ENCODE data around the gene MSI2.

MSI2 gene

DNA sequence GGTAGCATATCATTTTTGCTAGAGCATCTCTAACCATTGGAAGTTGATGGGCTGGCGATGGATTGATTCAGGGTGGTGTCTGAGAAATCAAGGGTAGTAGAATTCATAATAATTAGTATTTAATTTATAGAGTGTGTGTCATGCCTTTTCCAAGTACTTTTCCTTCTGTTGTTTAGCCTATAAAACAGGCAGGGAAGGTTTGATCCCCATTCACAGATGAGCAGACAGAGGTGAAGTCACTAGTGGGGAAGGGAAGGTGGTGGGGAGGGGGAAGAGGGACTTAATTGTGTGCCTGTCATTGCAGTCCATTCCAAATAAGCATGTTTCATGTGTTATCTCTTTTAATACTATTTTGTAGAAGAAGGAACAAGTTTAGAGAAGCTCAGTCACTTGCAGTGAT is 131.3 kb downstream of the MSI2 start:
- Histone ChIP-seq H3K9ac (ENCODE audit: low read length) (no peak overlapping the region), H3K4me3 (ENCODE audit: insufficient read depth, low read length, poor library complexity, severe bottlenecking) (no peak overlapping the region), H3K27me3 (ENCODE audit: low read length) (no peaks in the 10 kb centered on the region), H3K27ac (ENCODE audit: low read depth, low read length) (no peak overlapping the region), H2AFZ (ENCODE audit: low read depth, low read length, severe bottlenecking) (no peak overlapping the region), H3K4me2 (ENCODE audit: low read depth, low read length, poor library complexity, severe bottlenecking) (no peak overlapping the region), H3K9me3 (ENCODE audit: insufficient read depth, low read length) (no peaks in the 10 kb centered on the region), H3K9me2 (replicated peaks; ENCODE audit: insufficient read depth, low read length) (no peaks in the 10 kb centered on the region), H4K20me1 (ENCODE audit: low read depth, low read length) (no peaks in the 10 kb centered on the region), H3F3A (ENCODE audit: insufficient read depth) (no peaks in the 10 kb centered on the region), H3K36me3 (ENCODE audit: low read length) (0 out of 2 replicates have a peak, but pooled peaks cover 3% of the 10 kb centered on the region), H3K79me2 (ENCODE audit: insufficient read depth, low read length) (peaks cover 50% of the 10 kb centered on the region)
- TF ChIP-seq EZH2phosphoT487 (conservative IDR thresholded peaks at IDR 0.05; ENCODE audit: low read length), result no peak
- TF ChIP-seq, protein P1, sequence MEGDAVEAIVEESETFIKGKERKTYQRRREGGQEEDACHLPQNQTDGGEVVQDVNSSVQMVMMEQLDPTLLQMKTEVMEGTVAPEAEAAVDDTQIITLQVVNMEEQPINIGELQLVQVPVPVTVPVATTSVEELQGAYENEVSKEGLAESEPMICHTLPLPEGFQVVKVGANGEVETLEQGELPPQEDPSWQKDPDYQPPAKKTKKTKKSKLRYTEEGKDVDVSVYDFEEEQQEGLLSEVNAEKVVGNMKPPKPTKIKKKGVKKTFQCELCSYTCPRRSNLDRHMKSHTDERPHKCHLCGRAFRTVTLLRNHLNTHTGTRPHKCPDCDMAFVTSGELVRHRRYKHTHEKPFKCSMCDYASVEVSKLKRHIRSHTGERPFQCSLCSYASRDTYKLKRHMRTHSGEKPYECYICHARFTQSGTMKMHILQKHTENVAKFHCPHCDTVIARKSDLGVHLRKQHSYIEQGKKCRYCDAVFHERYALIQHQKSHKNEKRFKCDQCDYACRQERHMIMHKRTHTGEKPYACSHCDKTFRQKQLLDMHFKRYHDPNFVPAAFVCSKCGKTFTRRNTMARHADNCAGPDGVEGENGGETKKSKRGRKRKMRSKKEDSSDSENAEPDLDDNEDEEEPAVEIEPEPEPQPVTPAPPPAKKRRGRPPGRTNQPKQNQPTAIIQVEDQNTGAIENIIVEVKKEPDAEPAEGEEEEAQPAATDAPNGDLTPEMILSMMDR (IDR thresholded peaks at IDR 0.05; ENCODE audit: insufficient read depth, low read length, poor library complexity, severe bottlenecking), result no peak

DNA sequence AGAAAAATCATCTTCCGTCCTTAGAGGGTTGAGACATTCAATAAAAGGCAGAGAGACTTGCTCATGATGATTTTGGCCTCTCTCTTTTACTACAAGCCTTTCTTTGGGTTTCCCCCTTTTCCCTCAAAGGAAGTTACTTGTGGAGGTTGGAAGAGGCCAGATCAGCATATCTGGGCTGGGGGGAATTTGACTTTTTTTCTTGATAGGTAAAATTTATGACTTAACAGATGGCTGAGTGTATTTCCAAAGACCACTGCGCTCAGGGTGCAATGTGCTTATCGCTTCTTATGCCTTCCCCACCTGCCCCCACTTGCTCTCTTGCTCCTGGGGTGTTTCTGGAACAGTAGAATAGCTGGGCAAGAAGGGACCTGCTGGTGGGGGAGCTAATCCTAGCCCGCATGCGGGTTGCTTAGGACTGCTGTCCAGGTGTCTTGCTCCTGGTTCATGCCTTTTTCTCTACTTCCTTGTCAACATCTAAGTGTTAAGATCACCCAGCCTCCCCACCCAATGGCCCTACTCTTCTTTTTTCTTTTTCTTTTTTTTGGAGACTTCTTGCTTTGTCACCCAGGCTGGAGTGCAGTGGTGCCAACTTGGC is 131.9 kb downstream of the MSI2 start:
- no peak for TF ChIP-seq EZH2phosphoT487 (conservative IDR thresholded peaks at IDR 0.05; ENCODE audit: low read length)
- Histone ChIP-seq H4K20me1 (ENCODE audit: low read depth, low read length) (no peaks in the 10 kb centered on the region), H3F3A (ENCODE audit: insufficient read depth) (no peaks in the 10 kb centered on the region), H3K9ac (ENCODE audit: low read length) (no peak overlapping the region), H2AFZ (ENCODE audit: low read depth, low read length, severe bottlenecking) (no peak overlapping the region), H3K4me2 (ENCODE audit: low read depth, low read length, poor library complexity, severe bottlenecking) (no peak overlapping the region), H3K9me2 (replicated peaks; ENCODE audit: insufficient read depth, low read length) (no peaks in the 10 kb centered on the region), H3K4me3 (ENCODE audit: insufficient read depth, low read length, poor library complexity, severe bottlenecking) (no peak overlapping the region), H3K27me3 (ENCODE audit: low read length) (no peaks in the 10 kb centered on the region), H3K36me3 (ENCODE audit: low read length) (0 out of 2 replicates have a peak, but pooled peaks cover 9% of the 10 kb centered on the region), H3K79me2 (ENCODE audit: insufficient read depth, low read length) (peaks cover 57% of the 10 kb centered on the region), H3K9me3 (ENCODE audit: insufficient read depth, low read length) (no peaks in the 10 kb centered on the region), H3K27ac (ENCODE audit: low read depth, low read length) (no peak overlapping the region)

DNA sequence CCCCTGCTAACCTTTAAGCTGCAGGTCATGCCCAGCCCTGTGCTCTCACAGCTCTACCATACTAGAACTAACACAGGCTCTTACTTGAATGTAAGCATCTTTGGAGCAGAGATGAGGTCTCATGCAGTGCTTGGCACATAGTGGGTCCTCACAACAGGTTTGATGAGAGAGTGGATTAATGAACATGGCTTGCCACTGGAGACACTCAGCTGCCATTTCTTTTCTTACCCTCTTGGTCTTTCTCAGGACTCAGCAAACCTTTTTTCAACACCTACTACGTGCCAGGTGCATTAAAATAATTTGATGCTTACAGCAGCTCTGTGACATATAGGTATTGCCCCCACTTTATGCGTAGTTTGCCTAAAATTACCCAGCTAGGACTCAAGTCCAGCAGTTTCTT is 133.2 kb downstream of the MSI2 start:
- Histone ChIP-seq H3K27ac (ENCODE audit: low read depth, low read length) (no peak overlapping the region), H3K27me3 (ENCODE audit: low read length) (no peaks in the 10 kb centered on the region), H2AFZ (ENCODE audit: low read depth, low read length, severe bottlenecking) (no peak overlapping the region), H4K20me1 (ENCODE audit: low read depth, low read length) (no peaks in the 10 kb centered on the region), H3K9me3 (ENCODE audit: insufficient read depth, low read length) (no peaks in the 10 kb centered on the region), H3K79me2 (ENCODE audit: insufficient read depth, low read length) (peaks cover 48% of the 10 kb centered on the region), H3K4me3 (ENCODE audit: insufficient read depth, low read length, poor library complexity, severe bottlenecking) (no peak overlapping the region), H3K4me2 (ENCODE audit: low read depth, low read length, poor library complexity, severe bottlenecking) (no peak overlapping the region), H3K9ac (ENCODE audit: low read length) (no peak overlapping the region), H3K9me2 (replicated peaks; ENCODE audit: insufficient read depth, low read length) (no peaks in the 10 kb centered on the region), H3K36me3 (ENCODE audit: low read length) (0 out of 2 replicates have a peak, but pooled peaks cover 11% of the 10 kb centered on the region), H3F3A (ENCODE audit: insufficient read depth) (no peaks in the 10 kb centered on the region)
- no peak for TF ChIP-seq EZH2phosphoT487 (conservative IDR thresholded peaks at IDR 0.05; ENCODE audit: low read length)
- TF ChIP-seq, protein P1 (IDR thresholded peaks at IDR 0.05; ENCODE audit: insufficient read depth, low read length, poor library complexity, severe bottlenecking), result no peak

DNA sequence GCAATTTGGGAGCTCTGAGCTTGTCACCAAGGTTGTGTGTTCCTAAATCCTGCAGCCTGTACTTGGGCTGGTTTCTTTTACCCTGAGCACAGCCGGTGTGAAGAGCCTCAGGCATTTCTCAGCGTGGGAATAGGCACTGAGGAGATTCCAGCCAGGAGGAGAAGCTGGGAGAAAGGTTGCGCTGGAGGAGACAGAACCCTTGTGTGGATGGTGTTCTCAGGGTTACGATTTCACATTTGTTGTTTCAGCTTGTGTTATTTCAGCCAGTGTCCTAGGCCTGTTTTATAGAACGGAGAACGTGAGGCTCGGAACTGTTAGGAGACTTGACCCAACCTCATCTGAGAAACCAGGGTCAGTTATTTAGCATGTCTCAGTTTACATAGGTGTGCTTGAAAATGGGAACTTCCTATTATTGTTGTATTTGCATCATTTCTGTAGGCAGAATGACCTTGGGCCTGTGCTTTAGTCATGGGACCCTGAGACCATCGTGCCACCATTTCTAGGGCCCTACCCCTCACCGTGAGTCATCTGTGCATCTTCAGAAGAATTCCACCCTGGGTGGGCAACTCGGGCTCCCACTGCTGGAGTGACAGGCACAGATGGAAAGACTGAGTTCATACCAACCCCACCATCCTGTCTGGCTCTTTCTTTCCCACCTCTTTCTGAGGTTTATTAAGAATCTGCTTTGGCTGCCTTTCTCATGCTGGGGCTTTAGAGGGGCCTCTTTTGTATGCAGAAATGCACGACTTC is 134.9 kb downstream of the MSI2 start:
- Histone ChIP-seq H4K20me1 (ENCODE audit: low read depth, low read length) (no peaks in the 10 kb centered on the region), H3K79me2 (ENCODE audit: insufficient read depth, low read length) (peaks cover 50% of the 10 kb centered on the region), H3K9me3 (ENCODE audit: insufficient read depth, low read length) (no peaks in the 10 kb centered on the region), H3K4me2 (ENCODE audit: low read depth, low read length, poor library complexity, severe bottlenecking) (no peak overlapping the region), H3K9me2 (replicated peaks; ENCODE audit: insufficient read depth, low read length) (no peaks in the 10 kb centered on the region), H3K27me3 (ENCODE audit: low read length) (no peaks in the 10 kb centered on the region), H3K27ac (ENCODE audit: low read depth, low read length) (no peak overlapping the region), H2AFZ (ENCODE audit: low read depth, low read length, severe bottlenecking) (no peak overlapping the region), H3K9ac (ENCODE audit: low read length) (no peak overlapping the region), H3K4me3 (ENCODE audit: insufficient read depth, low read length, poor library complexity, severe bottlenecking) (no peak overlapping the region), H3F3A (ENCODE audit: insufficient read depth) (no peaks in the 10 kb centered on the region), H3K36me3 (ENCODE audit: low read length) (0 out of 2 replicates have a peak, but pooled peaks cover 11% of the 10 kb centered on the region)
- TF ChIP-seq, protein P1 (IDR thresholded peaks at IDR 0.05; ENCODE audit: insufficient read depth, low read length, poor library complexity, severe bottlenecking), result no peak
- no peak for TF ChIP-seq EZH2phosphoT487 (conservative IDR thresholded peaks at IDR 0.05; ENCODE audit: low read length)

Data from SU-DHL-6 (cell line).